ENCODE measurements around the gene TMEM14B.
"Not testable (repeated sequence)": the region's sequence is repeated elsewhere in the genome, so short reads cannot be mapped to it uniquely, and the experiment has no call there.

Gene TMEM14B

DNA sequence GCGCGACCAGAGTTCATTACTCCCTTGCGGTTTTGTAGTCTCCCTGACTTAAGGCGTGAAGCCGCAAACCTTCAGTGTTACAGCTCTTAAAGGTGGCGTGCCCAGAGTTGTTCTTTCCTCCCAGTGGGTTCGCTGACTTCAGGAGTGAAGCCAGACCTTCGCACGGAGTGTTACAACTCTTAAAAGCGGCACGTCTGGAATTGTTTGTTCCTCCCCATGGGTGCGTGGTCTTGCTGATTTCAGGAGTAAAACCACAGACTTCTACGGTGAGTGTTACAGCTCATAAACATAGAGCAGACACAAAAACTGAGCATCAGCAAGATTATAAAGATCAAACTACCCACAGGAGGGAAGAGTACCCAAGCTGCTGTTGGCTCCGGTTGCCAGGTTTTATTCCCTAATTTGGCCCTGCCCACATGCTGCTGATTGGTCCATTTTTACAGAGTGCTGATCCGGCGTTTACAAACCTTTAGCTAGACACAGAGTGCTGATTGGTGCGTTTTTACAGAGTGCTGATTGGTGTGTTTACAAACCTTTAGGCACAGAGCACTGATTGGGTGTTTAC is 14.4 kb upstream of the TMEM14B start:
- H3K36me3 Mint-ChIP-seq (ENCODE audit: low read depth) = peaks cover 47% of the 10 kb centered on the region
- H3K27me3 Mint-ChIP-seq = no peaks in the 10 kb centered on the region
- H3K27ac Mint-ChIP-seq = no peak overlapping the region
- H3K9me3 Mint-ChIP-seq = no peaks in the 10 kb centered on the region
- DNase-seq = no peak
- no peak overlapping the region for H3K4me3 Mint-ChIP-seq
- H3K4me1 Mint-ChIP-seq (ENCODE audit: low read depth) = no peaks in the 10 kb centered on the region

DNA sequence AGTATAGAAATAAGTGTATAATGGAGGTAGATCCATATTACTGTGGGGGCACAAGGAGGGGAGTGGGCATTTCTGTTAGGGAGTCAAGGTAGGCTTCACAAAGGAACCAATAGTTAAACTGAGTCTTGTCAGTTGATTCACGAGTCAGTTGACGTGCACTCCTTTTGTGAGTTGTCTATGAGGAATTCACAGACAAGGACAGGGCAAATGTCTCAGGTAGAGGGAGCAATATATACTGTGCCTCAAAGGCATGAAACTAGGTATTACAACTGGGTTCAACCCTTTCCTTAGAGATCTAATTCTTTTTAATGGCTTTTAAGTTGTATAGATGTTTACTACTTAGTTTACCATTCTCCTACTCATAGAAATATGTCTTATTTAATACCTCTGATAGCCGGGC is 13.7 kb upstream of the TMEM14B start:
- Mint-ChIP-seq H3K27ac (no peak overlapping the region), H3K27me3 (no peaks in the 10 kb centered on the region), H3K36me3 (ENCODE audit: low read depth) (peaks cover 41% of the 10 kb centered on the region), H3K4me1 (ENCODE audit: low read depth) (no peaks in the 10 kb centered on the region), H3K9me3 (no peaks in the 10 kb centered on the region), H3K4me3 (no peak overlapping the region)
- DNase-seq = no peak

DNA sequence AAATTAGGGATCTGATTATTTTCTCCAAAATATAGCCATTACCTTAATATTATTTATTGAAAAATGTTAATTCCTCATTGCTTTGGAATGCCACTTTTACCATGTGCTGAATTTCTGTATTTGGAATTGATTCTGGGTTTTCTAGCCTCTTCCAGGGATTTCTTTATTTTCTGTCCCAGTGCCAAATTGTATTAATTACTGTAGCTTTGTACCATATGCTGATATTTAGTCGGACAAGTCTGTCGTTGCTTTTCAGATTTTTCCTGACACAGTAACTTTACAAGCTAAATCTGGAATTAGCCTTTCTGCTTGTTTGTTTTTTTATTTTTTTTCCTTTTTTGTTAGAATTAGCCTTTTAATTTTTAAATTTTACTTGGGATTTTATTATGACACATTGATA is 10.9 kb upstream of the TMEM14B start:
- Mint-ChIP-seq H3K4me3 (no peak overlapping the region), H3K27ac (no peak overlapping the region), H3K27me3 (no peaks in the 10 kb centered on the region), H3K4me1 (ENCODE audit: low read depth) (no peaks in the 10 kb centered on the region), H3K36me3 (ENCODE audit: low read depth) (peaks cover 25% of the 10 kb centered on the region), H3K9me3 (no peaks in the 10 kb centered on the region)
- DNase-seq = no peak

DNA sequence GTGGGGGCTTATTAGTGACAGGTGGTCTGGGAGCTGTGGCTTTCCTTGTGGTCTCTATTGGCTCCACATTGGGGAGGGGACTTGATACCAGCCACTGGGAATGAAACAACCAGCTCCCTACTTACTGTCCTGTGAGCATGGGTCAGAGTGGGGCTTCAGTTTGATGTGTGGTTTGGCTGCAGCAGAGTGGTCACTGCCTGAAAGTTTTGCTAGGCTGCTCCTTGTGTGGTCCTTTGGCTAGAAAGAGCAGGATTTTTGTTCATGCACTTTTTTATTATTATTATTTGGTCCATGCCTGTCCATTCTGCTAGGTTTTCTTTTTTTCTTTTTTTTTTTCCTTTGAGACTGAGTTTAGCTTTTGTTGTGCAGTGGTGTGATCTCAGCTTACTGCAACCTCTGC is 7.5 kb upstream of the TMEM14B start:
- Mint-ChIP-seq H3K4me1 (ENCODE audit: low read depth) (peaks cover 1% of the 10 kb centered on the region), H3K36me3 (ENCODE audit: low read depth) (peaks cover 12% of the 10 kb centered on the region), H3K27me3 (no peaks in the 10 kb centered on the region), H3K4me3 (no peak overlapping the region), H3K27ac (no peak overlapping the region), H3K9me3 (no peaks in the 10 kb centered on the region)
- DNase-seq = no peak

DNA sequence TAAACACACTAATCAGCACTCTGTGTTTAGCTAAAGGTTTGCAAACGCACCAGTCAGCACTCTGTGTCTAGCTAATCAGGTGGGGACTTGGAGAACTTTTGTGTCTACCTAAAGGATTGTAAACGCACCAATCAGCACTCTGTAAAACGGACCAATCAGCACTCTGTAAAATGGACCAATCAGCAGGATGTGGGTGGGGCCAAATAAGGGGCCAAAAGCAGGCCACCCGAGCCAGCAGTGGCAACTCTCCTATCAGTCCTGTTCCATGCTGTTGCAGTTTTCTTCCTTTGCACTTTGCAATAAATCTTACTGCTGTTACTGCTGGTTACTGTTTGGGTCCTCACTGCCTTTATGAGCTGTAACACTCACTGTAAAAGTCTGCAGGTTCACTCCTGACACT is 6.0 kb upstream of the TMEM14B start:
- Mint-ChIP-seq H3K4me1 (ENCODE audit: low read depth) (peaks cover 11% of the 10 kb centered on the region), H3K36me3 (ENCODE audit: low read depth) (peaks cover 12% of the 10 kb centered on the region)
- not testable (repeated sequence) for H3K9me3 Mint-ChIP-seq, H3K4me3 Mint-ChIP-seq, H3K27ac Mint-ChIP-seq, H3K27me3 Mint-ChIP-seq, DNase-seq

DNA sequence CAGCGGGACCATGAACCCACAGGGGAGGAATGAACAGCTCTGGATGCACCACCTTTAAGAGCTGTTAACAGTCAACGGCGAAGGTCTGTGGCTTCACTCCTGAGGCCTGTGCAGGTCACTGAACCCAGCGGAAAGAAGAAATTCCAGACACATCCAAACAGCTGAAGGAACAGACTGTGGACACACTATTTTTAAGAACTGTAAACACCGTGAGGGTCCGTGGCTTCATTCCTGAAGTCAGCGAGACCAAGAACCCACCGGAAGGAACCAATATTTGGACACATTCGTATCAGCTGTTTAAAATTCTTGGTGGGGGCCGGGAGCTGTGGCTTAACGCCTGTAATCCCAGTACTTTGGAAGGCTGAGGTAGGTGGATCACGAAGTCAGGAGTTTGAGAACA is 5.4 kb upstream of the TMEM14B start:
- peaks cover 17% of the 10 kb centered on the region for H3K4me1 Mint-ChIP-seq (ENCODE audit: low read depth)
- DNase-seq = no peak
- H3K27me3 Mint-ChIP-seq = no peaks in the 10 kb centered on the region

DNA sequence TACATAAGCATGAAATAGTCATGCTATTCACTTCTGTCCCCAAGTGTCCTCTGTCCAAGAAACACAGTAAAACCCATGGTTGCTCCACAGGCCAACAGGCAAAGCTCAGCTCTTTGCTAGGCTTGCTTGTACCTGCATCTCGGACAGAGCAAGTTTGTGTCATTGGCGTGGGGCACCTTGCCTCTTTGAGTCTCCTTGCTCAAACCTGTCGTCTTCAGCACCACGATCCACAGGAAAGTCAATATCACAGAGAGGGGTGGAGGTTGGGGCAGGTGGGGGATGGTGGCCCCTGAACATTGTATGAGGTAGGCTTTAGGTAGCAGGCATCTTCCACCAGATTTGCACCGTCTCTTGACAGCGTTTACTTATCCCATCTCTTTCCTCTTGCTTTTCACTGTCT is 4.1 kb upstream of the TMEM14B start:
- Mint-ChIP-seq H3K4me3 (no peak overlapping the region), H3K4me1 (ENCODE audit: low read depth) (peaks cover 19% of the 10 kb centered on the region), H3K27ac (no peak overlapping the region), H3K9me3 (no peaks in the 10 kb centered on the region), H3K36me3 (ENCODE audit: low read depth) (peaks cover 28% of the 10 kb centered on the region), H3K27me3 (no peaks in the 10 kb centered on the region)
- DNase-seq = no peak

More for the DNA sequence above, 5.4 kb upstream of the TMEM14B start:
- Mint-ChIP-seq H3K4me3 (no peak overlapping the region), H3K9me3 (no peaks in the 10 kb centered on the region), H3K36me3 (ENCODE audit: low read depth) (peaks cover 18% of the 10 kb centered on the region), H3K27ac (no peak overlapping the region)

DNA sequence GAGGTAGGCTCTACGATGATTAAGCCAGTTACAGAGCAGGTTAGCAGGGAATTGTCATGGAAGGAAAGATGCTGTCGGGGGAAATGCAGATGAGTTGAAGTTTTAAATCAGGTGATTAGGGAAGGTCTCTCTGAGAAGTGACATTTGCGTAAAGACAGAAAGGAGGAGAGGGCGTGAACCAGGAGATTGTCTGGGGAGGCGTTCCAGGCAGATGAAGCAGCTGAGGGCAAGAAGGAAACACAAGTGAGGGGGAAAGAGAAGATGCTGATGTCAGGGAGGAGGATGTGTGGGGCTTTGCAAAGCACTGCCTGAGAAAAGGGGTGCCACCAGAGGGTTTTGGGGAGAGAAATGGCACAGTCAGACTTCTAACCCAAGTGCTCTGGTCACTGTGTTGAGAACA is 2.5 kb upstream of the TMEM14B start:
- peaks cover 41% of the 10 kb centered on the region for H3K36me3 Mint-ChIP-seq (ENCODE audit: low read depth)
- H3K4me3 Mint-ChIP-seq = no peak overlapping the region

DNA sequence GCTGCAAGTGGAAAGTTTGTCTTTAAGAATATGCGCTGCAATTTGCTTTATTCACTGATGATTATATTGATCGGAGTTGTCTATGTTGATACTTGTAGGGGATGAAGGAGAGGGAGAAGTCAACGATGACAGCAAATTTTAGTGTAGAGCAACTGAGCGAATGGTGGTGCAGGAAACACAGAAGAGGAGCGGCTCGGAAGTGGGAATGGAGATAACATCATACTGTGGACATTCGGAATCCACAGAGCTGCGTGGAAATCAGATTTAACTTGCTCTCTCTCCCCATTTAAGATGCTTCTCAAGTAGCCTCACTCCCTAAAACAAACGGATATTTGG is 722 bp upstream of the TMEM14B start:
- Mint-ChIP-seq H3K4me1 (ENCODE audit: low read depth) (peaks cover 49% of the 10 kb centered on the region), H3K27ac (peak overlapping the region; percentile 96), H3K4me3 (peak overlapping the region; percentile 92), H3K36me3 (ENCODE audit: low read depth) (peaks cover 53% of the 10 kb centered on the region), H3K9me3 (no peaks in the 10 kb centered on the region), H3K27me3 (no peaks in the 10 kb centered on the region)
- DNase-seq = no peak

More for the DNA sequence above, 2.5 kb upstream of the TMEM14B start:
- Mint-ChIP-seq H3K4me1 (ENCODE audit: low read depth) (peaks cover 35% of the 10 kb centered on the region), H3K27me3 (no peaks in the 10 kb centered on the region), H3K9me3 (no peaks in the 10 kb centered on the region), H3K27ac (peak overlapping the region; percentile 5)
- DNase-seq = no peak

DNA sequence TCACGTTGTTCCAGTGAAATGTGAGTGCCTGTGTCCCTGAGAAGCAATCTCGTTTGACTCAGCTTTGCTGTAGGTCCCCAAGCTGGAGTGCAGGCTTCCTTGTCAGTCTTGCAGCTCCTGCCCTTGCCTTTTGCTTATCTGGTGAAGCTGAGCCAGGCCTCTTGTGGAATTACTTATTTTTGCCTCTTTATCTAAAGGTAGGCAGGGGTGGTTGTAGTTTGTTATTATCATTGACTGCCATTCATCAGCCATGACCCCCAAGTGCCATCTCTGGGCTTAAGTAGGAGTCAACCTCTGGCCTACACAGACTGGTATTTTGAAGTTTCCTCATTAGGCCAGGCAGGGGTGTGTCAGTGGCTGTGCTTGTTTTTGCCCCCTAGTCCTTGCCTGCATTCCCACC is 2.1 kb downstream of the TMEM14B start:
- DNase-seq = no peak
- H3K27ac Mint-ChIP-seq = peak overlapping the region; percentile 96
- peaks cover 65% of the 10 kb centered on the region for H3K4me1 Mint-ChIP-seq (ENCODE audit: low read depth)
- peaks cover 77% of the 10 kb centered on the region for H3K36me3 Mint-ChIP-seq (ENCODE audit: low read depth)
- H3K9me3 Mint-ChIP-seq = no peaks in the 10 kb centered on the region
- H3K4me3 Mint-ChIP-seq = peak overlapping the region; percentile 92
- H3K27me3 Mint-ChIP-seq = no peaks in the 10 kb centered on the region

DNA sequence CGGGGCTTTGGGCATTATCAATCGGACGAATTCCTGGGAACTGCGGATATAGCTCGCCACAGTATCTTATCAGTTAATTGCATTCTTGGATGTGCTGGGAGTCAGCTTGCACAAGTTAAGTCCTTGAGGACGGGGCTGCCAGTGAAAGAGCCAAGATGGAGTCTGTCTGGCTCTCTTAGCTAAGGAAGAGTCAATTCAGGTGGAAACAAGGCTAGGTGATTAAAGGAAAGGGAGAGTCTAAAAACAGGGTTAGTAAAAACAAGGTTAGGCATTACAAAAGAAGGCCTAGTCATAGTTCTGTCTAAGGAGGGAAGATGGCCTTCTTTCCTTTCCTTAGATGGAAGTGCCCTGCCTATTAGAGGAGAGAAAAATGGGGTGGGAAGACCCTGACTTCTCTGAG is 3.0 kb downstream of the TMEM14B start:
- DNase-seq, H3K9me3 Mint-ChIP-seq, H3K4me3 Mint-ChIP-seq, H3K27me3 Mint-ChIP-seq: not testable (repeated sequence)
- H3K4me1 Mint-ChIP-seq (ENCODE audit: low read depth) = peaks cover 70% of the 10 kb centered on the region
- H3K27ac Mint-ChIP-seq = peak overlapping the region; percentile 6
- H3K36me3 Mint-ChIP-seq (ENCODE audit: low read depth) = peaks cover 86% of the 10 kb centered on the region

DNA sequence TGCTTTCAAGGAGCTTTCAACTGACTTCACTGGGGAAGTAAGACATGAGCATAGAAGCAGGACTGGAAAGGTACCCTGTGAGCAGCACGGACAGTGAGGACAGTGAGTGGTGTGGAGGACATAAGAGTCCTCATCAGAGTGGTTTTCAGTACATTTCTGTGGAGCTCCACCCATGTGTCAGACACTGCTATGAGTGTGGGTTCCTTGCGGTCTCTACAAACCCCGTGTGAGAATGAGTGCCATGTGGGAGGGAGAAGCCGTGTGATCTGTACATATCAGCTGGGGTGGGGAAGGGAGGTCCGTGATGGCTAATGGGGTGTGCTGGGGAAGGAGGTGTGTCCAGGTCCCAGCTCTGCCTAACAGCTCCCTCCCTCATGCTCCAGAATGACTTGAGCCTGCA is 4.2 kb downstream of the TMEM14B start:
- not testable (repeated sequence) for DNase-seq, H3K27me3 Mint-ChIP-seq, H3K4me3 Mint-ChIP-seq, H3K9me3 Mint-ChIP-seq
- Mint-ChIP-seq H3K36me3 (ENCODE audit: low read depth) (peaks cover 96% of the 10 kb centered on the region), H3K4me1 (ENCODE audit: low read depth) (peaks cover 68% of the 10 kb centered on the region), H3K27ac (peak overlapping the region; percentile 38)

DNA sequence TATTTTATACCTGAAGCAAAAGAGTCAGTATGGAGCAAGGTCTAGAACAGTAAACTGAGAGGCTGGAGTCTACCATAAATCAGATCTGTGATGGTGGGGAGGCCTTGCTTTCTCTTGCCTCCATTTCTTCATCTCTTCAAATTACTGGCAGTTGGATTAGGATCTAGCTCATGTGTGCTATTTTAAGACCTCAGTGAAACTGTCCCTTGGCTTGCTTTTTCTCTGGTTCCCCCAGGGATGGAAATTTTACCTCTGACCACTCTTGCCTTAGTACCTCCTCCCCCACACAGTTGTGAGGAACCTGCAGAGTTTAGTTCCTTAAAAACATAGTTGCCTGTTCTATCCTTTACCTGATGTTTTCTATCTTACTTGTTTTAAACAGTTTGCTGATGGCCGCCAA is 8.5 kb downstream of the TMEM14B start:
- Mint-ChIP-seq H3K27me3 (no peaks in the 10 kb centered on the region), H3K9me3 (no peaks in the 10 kb centered on the region), H3K4me3 (no peak overlapping the region), H3K4me1 (ENCODE audit: low read depth) (peaks cover 57% of the 10 kb centered on the region), H3K36me3 (ENCODE audit: low read depth) (peaks cover 97% of the 10 kb centered on the region), H3K27ac (peak overlapping the region; percentile 51)
- no peak for DNase-seq

DNA sequence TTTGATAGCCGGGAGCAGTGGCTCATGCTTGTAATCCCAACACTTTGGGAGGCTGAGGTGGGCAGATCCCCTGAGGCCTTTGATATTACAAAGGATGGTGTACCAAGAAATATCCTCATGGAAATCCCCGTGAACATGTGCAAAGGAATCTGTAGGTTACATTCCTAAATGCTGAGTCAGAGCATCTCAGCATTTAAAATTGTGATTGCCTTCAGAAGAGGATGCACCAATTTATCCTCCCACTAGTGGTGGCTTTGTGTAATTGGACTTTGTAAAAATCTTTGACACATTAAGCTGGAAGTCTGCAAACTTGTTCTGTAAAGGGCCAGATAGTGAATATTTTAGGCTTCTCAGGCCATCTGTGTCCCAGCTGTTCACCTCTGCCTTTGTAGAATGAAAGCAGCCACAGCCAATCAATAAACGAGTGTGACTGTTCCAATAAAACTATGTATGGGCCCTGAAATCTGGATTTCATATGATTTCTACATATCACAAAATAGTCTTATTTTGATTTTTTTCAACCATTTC is 11.8 kb downstream of the TMEM14B start:
- no peaks in the 10 kb centered on the region for H3K9me3 Mint-ChIP-seq
- no peak overlapping the region for H3K4me3 Mint-ChIP-seq
- no peaks in the 10 kb centered on the region for H3K27me3 Mint-ChIP-seq
- peak overlapping the region; percentile 76 for H3K27ac Mint-ChIP-seq
- peaks cover 36% of the 10 kb centered on the region for H3K4me1 Mint-ChIP-seq (ENCODE audit: low read depth)
- DNase-seq = no peak
- peaks cover 91% of the 10 kb centered on the region for H3K36me3 Mint-ChIP-seq (ENCODE audit: low read depth)

DNA sequence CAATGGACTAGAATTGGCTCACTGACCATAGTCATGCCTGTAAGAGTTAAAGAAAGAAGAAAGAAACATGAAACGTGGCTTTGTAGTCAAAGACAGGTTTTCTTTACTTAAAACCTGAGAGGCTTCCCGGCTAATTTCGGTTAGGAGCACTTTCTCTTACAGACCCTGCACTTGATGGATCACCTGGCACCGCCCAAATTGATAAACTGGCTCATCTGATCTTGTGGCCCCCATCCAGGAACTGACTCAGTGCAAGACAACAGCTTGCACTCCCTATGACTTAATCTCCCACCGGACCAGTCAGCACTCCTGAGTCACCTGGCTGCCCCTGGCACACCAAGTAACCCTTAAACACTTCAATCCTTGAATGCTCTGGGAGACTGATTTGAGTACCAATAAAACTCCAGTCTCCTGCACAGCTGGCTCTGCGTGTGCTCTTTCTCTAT is 12.3 kb downstream of the TMEM14B start:
- Mint-ChIP-seq H3K36me3 (ENCODE audit: low read depth) (peaks cover 88% of the 10 kb centered on the region), H3K9me3 (no peaks in the 10 kb centered on the region), H3K27me3 (no peaks in the 10 kb centered on the region), H3K4me3 (no peak overlapping the region), H3K27ac (peak overlapping the region; percentile 9), H3K4me1 (ENCODE audit: low read depth) (peaks cover 31% of the 10 kb centered on the region)
- no peak for DNase-seq

DNA sequence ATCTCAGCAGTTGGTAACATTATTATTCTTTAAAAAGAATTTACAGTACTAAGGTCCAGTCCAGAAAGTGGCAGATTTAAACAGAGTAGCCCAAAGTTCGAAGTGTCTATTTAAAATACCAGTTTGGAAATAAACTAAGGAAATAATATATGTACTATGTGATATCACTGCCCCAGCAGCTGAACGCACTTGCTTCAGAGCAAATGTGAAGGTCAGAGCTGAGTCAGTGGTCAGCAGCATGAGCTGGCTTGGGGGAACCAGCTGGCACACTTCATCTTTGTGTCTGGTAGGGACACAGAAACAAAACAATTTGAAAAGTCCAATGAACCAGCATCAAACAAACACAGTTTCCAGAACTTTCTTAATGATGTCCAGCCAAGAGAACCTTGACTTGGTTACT is 15.4 kb downstream of the TMEM14B start:
- no peak overlapping the region for H3K4me3 Mint-ChIP-seq
- no peaks in the 10 kb centered on the region for H3K9me3 Mint-ChIP-seq
- no peak overlapping the region for H3K27ac Mint-ChIP-seq
- peaks cover 71% of the 10 kb centered on the region for H3K36me3 Mint-ChIP-seq (ENCODE audit: low read depth)
- no peak for DNase-seq
- H3K27me3 Mint-ChIP-seq = no peaks in the 10 kb centered on the region
- peaks cover 18% of the 10 kb centered on the region for H3K4me1 Mint-ChIP-seq (ENCODE audit: low read depth)
